Stimulated activated CD8-positive, alpha-beta memory T cell treated with anti-CD3 and anti-CD28 coated beads, Interleukin-15, amount 100 ng/mL, for 1 hour (primary cell): ENCODE data around the gene COL11A1.
"Not testable (repeated sequence)": the region's sequence is repeated elsewhere in the genome, so short reads cannot be mapped to it uniquely, and the experiment has no call there.

Source experiments
- DNase-seq: peaks from one replicate; pipeline ENCODE4 v3.0.0-alpha.2; 2020; ENCODE audit warnings: low read depth

The COL11A1 gene

GRCh38 chr1:102834688-102835320 lies 273.5 kb downstream of the COL11A1 start:
- no peak for DNase-seq

GRCh38 chr1:102833151-102833550 lies 275.2 kb downstream of the COL11A1 start:
- no peak for DNase-seq

GRCh38 chr1:102826706-102827105 lies 281.6 kb downstream of the COL11A1 start:
- not testable (repeated sequence) for DNase-seq
